ENCODE measurements around the gene TBCB.
"Not testable (repeated sequence)": the region's sequence is repeated elsewhere in the genome, so short reads cannot be mapped to it uniquely, and the experiment has no call there.

Gene TBCB

GRCh38 chr19:36101550-36102327 is 13.5 kb upstream of the TBCB start:
- no peak for DNase-seq

- DNase-seq, result no peak
These were observed 12.1 kb upstream of the TBCB start for GRCh38 chr19:36103040-36103626.

DNA sequence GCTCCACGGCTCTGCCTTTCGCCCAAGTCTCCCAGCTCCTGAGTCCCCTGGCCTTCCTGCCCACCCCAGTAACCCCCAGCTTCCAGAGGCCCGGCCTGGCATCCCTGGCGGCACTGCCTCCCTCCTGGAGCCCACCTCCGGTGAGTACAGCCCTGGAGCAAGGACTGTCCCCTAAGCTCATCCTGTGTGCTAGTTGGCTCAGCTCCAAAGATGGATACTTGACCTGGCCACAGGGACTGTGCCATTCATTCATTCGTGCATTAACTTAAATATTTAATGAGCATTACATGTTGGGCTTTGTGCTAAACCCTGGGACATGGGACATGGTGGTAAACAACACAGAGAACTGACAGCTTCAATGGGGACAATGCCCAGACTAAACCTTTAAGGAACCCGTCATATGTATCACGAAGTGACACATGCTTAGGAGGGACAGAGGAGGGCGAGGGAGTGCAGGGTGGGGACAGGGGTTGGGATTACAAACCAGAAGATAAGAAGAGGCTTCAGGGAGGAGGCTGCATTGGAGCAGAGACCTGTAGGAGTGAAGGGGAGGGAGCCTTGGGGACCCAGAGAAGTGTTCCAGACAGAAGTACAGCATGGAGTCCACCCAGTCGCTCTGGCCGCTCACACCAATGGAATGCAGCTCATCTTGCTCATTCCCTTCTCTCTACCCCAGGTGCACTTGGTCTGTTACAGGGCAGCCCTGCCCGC is 11.3 kb upstream of the TBCB start:
- DNase-seq, result no peak

GRCh38 chr19:36106441-36106840 is 8.8 kb upstream of the TBCB start:
- no peak for DNase-seq

DNA sequence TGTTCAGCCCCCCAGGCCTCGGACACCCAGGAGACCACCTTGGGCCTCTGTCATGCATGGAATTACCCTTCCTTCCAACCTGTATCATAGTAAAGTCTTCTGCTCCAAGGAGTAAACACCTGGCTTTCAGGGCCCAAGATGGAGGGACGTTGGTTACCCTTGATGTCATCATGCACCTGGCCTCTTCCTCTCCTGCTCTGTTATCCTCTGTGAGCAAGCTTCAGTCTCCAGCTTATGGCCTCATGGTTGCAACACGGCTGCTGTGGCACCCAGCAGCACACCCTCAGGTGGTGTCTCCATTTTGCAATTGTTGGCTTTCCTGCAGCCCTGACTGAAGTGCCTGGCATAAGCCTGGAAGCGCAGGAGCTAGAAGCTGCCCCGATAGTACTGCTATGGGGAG is 8.3 kb upstream of the TBCB start:
- no peak for DNase-seq

GRCh38 chr19:36108684-36109083 is 6.6 kb upstream of the TBCB start:
- DNase-seq, result no peak

GRCh38 chr19:36110487-36111199 is 4.6 kb upstream of the TBCB start, which contains the start of gene OVOL3:
Gene OVOL3 (plus strand): TSS chr19:36111143. CDS start chr19:36111203, 60 bp downstream.
- no peak for DNase-seq

DNA sequence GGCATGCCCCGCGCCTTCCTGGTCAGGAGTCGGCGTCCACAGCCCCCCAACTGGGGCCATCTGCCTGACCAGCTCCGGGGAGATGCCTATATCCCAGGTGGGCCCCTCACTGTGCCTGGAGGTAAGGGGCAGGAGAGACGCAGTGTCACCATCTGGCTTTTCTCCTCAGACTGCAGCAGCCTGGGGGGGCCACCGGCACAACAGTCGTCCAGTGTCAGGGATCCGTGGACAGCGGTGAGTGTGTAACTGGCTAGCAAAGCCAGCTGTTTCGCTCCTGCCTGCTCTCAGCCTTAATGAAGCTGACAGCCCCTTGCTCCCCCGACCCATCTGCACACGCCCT is 4.1 kb upstream of the TBCB start:
- no peak for DNase-seq

DNA sequence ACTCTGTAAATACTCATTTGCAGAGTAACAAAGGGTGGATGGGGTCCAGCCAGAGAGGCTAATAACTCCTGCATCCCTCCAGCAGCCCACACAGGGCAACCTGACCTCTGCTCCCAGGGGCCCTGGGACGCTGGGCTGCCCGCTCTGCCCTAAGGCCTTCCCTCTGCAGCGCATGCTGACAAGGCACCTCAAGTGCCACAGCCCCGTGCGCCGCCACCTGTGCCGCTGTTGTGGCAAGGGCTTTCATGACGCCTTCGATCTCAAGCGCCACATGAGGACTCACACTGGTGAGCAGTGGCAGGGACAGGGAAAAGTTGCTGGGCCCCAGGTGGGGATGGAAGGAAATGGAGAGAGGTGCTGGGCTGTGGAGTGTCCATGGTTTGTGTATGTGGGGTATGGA is 2.6 kb upstream of the TBCB start:
- no peak for DNase-seq

GRCh38 chr19:36113425-36113824 is 1.8 kb upstream of the TBCB start:
- DNase-seq, result no peak

DNA sequence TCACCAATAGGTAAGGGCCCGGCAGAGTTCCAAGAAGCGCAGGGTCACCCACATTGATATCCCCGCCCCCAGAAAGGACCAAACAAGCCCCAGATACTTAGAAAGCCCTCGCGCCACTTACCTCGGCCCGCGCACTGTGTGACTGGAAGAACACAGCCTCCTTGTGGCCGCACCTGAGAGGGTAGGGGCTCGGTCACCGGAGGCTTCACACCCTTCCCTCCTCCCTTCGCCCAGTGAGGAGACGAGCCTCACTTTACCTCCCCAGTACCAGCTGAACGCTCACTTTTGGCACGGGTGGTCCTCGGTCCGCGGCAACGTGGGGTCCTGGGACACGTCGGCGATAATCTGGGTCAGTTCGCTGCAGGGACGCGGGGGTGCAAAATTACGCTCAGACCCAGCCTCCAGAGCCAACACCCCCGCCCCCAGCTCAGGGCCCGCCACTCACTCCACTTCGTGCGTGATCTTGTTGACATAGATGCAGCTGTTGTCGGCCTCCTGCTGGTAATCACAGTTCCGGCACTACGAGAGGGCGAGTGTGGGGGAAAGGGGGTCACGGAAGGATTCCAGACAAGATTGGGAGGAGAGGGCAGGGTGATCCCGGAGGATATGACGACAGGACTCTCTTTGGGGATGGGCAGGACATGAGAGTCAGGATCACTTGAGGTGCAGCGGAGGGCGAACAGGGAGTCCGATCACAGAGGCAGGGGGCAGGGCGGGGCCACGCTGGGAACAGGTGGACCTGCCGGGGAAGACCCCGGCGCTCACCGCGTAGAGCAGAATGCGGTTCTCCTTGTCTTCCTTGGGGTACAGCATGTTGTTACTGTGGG is 1.2 kb upstream of the TBCB start:
- peak in 2 of 3 donors; percentile 21 to 23 for DNase-seq

GRCh38 chr19:36114721-36115452 is 381 bp upstream of the TBCB start, which contains the start of gene POLR2I:
Gene POLR2I (minus strand): TSS chr19:36114875. CDS start chr19:36114856, 19 bp downstream.
- peak; percentile 99 to 100 (median 100) for DNase-seq

GRCh38 chr19:36116344-36116637 is 1.0 kb downstream of the TBCB start:
- DNase-seq, result no peak

GRCh38 chr19:36120092-36120983 is 5.1 kb downstream of the TBCB start:
- DNase-seq, result no peak

DNA sequence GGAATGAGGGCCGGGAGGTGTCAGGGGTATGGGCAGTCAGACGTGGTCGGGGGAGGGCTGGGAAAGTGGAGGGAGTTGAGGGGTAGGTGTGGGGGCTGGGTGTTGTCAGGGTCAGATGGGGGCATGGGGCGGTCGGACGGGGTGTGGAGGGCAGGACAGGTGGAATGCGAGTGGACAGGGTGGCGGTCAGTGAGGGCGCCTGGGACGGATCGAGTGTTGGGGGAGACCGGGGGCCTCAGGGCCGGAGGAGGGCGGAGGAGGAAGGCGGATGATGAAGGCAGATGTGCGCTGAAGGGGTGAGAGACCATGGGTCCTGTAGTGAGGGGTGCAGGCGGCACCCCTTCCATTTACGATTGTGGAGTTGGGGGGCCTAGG is 5.7 kb downstream of the TBCB start:
- no peak for DNase-seq

DNA sequence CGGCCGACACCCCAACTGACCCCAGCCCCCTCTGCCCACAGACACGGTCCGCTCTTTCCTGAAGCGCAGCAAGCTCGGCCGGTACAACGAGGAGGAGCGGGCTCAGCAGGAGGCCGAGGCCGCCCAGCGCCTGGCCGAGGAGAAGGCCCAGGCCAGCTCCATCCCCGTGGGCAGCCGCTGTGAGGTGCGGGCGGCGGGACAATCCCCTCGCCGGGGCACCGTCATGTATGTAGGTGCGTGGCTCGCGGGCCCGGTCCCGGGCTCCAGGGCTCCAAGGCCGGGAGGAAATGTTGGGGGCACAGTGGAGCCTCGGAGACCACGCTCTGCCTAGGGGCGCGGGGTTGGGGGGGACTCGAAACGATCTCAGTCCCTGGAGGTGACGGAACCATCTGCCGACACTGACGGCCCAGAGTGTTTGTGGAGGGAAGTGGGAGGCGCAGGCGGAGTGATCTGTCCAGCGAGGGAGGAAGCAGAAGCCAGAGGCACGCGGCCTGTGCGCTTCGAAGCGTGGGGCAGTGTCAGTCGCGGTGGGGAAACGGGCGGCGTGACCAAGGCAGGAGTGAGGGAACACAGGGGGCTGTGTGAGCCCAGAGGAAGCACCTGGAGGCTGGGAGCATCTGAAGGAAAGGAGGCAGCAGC is 6.3 kb downstream of the TBCB start:
- DNase-seq, result no peak

DNA sequence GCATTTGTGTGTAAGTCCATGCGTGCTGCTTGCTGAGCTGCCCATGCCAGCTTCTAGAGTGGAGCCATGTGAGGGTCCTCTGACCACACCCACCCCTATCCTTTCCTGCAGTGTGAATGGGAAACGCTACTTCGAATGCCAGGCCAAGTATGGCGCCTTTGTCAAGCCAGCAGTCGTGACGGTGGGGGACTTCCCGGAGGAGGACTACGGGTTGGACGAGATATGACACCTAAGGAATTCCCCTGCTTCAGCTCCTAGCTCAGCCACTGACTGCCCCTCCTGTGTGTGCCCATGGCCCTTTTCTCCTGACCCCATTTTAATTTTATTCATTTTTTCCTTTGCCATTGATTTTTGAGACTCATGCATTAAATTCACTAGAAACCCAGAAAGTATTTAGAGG is 10.3 kb downstream of the TBCB start:
- no peak for DNase-seq

DNA sequence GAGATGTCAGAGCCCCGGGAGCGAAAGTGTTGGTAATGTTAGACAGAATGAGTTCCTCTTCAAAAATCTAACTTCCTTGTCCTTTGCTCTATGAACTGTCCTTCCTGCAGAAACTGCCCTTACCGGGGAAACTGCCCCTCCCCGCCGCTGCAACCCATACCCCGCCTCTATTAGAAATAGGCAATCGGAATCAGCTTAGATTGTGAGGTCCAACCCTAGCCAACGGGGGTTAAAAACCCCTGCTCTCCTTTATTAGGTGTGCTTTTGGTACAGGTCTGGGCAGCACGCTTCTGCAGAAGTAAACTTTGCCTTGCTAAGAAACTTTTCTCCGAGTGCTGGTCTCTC is 13.1 kb downstream of the TBCB start:
- no peak for DNase-seq

DNA sequence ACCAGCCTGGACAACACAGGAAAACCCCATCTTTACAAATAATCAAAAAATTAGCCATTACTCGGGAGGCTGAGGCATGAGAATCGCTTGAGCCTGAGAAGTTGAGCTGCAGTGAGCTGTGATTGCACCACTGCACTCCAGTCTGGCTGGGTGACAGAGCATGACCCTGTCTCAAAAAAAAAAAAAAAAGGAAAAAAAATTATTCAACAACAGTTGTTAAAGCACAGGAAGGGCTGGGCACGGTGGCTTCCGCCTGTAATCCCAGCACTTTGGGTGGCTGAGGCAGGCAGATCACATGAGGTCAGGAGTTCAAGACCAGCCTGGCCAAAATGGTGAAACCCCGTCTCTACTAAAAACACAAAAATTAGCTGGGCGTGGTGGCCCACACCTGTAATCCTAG is 16.0 kb downstream of the TBCB start:
- DNase-seq, result peak; percentile 42 to 69 (median 57)

DNA sequence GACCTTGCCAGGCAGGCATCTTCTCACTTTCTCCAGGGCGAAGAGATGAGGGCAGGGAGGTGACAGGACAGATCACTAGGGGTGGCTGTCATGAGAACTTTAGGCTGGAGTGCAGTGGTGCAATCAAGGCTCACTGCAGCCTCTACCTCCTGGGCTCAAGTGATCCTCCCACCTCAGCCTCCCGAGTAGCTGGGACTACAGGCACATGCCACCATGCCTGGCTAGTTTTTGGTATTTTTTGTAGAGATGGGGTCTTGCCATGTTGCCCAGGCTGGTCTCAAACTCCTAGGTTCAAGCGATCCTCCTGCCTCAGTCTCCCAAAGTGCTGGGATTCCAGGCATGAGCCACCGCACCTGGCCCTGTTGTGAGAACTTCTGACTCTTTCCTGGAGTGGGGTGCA is 19.6 kb downstream of the TBCB start:
- DNase-seq, result not testable (repeated sequence)

Data from suppressor macrophage treated with lipopolysaccharide for 1 hour (primary cell).